AG04449 (cell line): ENCODE data around the gene CITED4.

Experiments used
- CTCF ChIA-PET: fragments of 350-600 bp; formaldehyde crosslinking; extraction: SDS; loops from one replicate; lab custom pipeline; 2021; ENCODE audit warnings: antibody characterized with exemption; lab: Yijun Ruan, JAX
- POLR2A ChIA-PET: fragments of 400-600, 350-600 bp; formaldehyde crosslinking; extraction: SDS; loops from one replicate; lab custom pipeline; 2020; ENCODE audit warnings: antibody characterized with exemption, inconsistent platforms; lab: Yijun Ruan, JAX
- DNase-seq: peaks from one replicate; pipeline ENCODE4 v3.0.0-alpha.2; 2010; ENCODE audit warnings: low read depth, low spot score
- H3K4me3 ChIP-seq: 2 replicates; pipeline ENCODE4 v1.5.1; 2011; ENCODE audit warnings: low read depth, mild to moderate bottlenecking, control low read depth, low read length
- CTCF ChIP-seq: IDR thresholded peaks from one replicate; pipeline ENCODE4 v1.5.1; 2011; ENCODE audit warnings: mild to moderate bottlenecking, moderate library complexity, low read length, control low read depth, inconsistent platforms; ENCODE audit not compliant: insufficient read depth; ENCODE audit errors: missing control alignments

Gene CITED4

GRCh38 chr1:40842207-40842606, 20.0 kb downstream of the CITED4 start:
- H3K4me3 ChIP-seq = no peak overlapping the region
- no peak for TF ChIP-seq CTCF
- ChIA-PET CTCF (interaction anchor here (1.8 to 31.0 kb wide), 2 partner anchors 8 to 104 kb away, joined by 15 to 987 read pairs; no protein-coding TSS in a partner anchor), POLR2A (no interaction called here)
- no peak for DNase-seq

GRCh38 chr1:40841602-40842001, 20.6 kb downstream of the CITED4 start:
- ChIA-PET CTCF (interaction anchor here (1.8 to 31.0 kb wide), 2 partner anchors 9 to 105 kb away, joined by 15 to 987 read pairs; no protein-coding TSS in a partner anchor), POLR2A (no interaction called here)
- TF ChIP-seq CTCF = no peak
- no peak for DNase-seq
- H3K4me3 ChIP-seq = no peak overlapping the region

GRCh38 chr1:40840526-40841323, 21.4 kb downstream of the CITED4 start:
- ChIA-PET POLR2A (no interaction called here), CTCF (interaction anchor here (1.8 to 31.0 kb wide), 2 partner anchors 10 to 106 kb away, joined by 15 to 987 read pairs; no protein-coding TSS in a partner anchor)
- no peak for TF ChIP-seq CTCF
- no peak for DNase-seq
- no peak overlapping the region for H3K4me3 ChIP-seq

GRCh38 chr1:40839943-40840335, 22.2 kb downstream of the CITED4 start:
- POLR2A ChIA-PET = no interaction called here
- no peak for DNase-seq
- no peak for TF ChIP-seq CTCF
- CTCF ChIA-PET = interaction anchor here (5.2 kb wide), 1 partner anchor 9 kb away, joined by 51 read pairs; no protein-coding TSS in a partner anchor
- no peak overlapping the region for H3K4me3 ChIP-seq

GRCh38 chr1:40838980-40839942, 22.9 kb downstream of the CITED4 start:
- no peak overlapping the region for H3K4me3 ChIP-seq
- CTCF ChIA-PET = interaction anchor here (1.3 to 5.2 kb wide), 2 partner anchors 10 to 113 kb away, joined by 6 to 51 read pairs; no protein-coding TSS in a partner anchor
- TF ChIP-seq CTCF = no peak
- POLR2A ChIA-PET = no interaction called here
- DNase-seq = no peak
